Parathyroid adenoma (tissue), 2 donors: Measurements from ENCODE around the gene GNG13.
"Not testable (repeated sequence)": the region's sequence is repeated elsewhere in the genome, so short reads cannot be mapped to it uniquely, and the experiment has no call there.

Experiments used
- H2AFZ ChIP-seq: fragments of 300-600 bp; sonication (generic); one replicate; pipeline ENCODE4 v1.7.0; 2017; ENCODE audit warnings: antibody characterized with exemption, mild to moderate bottlenecking
- H3K27ac ChIP-seq: fragments of 300-600 bp; sonication (generic); one replicate; pipeline ENCODE4 v1.7.0; 2017
- H3K27me3 ChIP-seq: fragments of 300-600 bp; sonication (generic); one replicate; pipeline ENCODE4 v1.7.0; 2017; ENCODE audit warnings: low read length; ENCODE audit not compliant: control insufficient read depth, insufficient read depth
- H3K36me3 ChIP-seq: fragments of 300-600 bp; sonication (generic); one replicate; pipeline ENCODE4 v1.7.0; 2017; ENCODE audit warnings: low read length; ENCODE audit not compliant: control insufficient read depth, insufficient read depth
- H3K4me1 ChIP-seq: fragments of 300-600 bp; sonication (generic); one replicate; pipeline ENCODE4 v1.7.0; 2017; ENCODE audit warnings: control low read depth
- H3K4me2 ChIP-seq: fragments of 300-600 bp; sonication (generic); one replicate; pipeline ENCODE4 v1.7.0; 2017; ENCODE audit warnings: low read length
- H3K4me3 ChIP-seq: fragments of 300-600 bp; sonication (generic); one replicate; pipeline ENCODE4 v1.7.0; 2017; ENCODE audit warnings: low read depth, low read length
- H3K79me2 ChIP-seq: fragments of 300-600 bp; sonication (generic); one replicate; pipeline ENCODE4 v1.7.0; 2017; ENCODE audit warnings: control low read depth
- H3K9ac ChIP-seq: fragments of 300-600 bp; sonication (generic); one replicate; pipeline ENCODE4 v1.7.0; 2017; ENCODE audit warnings: mild to moderate bottlenecking
- H3K9me3 ChIP-seq: fragments of 300-600 bp; sonication (generic); one replicate; pipeline ENCODE4 v1.7.0; 2017; ENCODE audit warnings: low read length; ENCODE audit not compliant: control insufficient read depth
- CTCF ChIP-seq: fragments of 300-600 bp; sonication (generic); IDR thresholded peaks from one replicate; pipeline ENCODE4 v1.7.0; 2017; ENCODE audit warnings: antibody characterized with exemption, mild to moderate bottlenecking
- donor health status: primary hyperparathyroidism.

The GNG13 gene

DNA sequence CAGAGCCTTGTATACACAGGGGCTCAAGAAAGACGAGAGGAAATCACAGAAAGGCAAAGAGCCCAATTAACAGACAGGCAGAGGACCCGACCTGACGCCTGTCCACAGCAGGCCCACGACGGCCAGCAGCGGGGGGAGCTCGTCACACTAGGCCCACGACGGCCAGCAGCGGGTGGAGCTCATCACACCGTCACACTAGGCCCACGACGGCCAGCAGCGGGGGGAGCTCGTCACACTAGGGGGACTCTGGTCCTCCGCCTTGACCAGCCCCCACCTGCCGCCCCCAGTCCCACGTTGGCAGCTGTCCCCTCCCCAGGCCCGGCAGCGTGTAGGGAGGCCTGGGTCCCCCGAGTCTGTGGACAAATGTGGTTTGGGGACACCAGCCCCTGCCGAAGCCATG is 23.7 kb upstream of the GNG13 start:
- no peaks in the 10 kb centered on the region for H3K4me1 ChIP-seq
- H3K9ac ChIP-seq = no peak overlapping the region
- no peak overlapping the region for H3K27ac ChIP-seq
- no peak overlapping the region for H3K4me3 ChIP-seq
- no peaks in the 10 kb centered on the region for H3K9me3 ChIP-seq
- H3K36me3 ChIP-seq = no peaks in the 10 kb centered on the region
- no peaks in the 10 kb centered on the region for H3K27me3 ChIP-seq
- H3K79me2 ChIP-seq = no peaks in the 10 kb centered on the region
- no peak overlapping the region for H2AFZ ChIP-seq
- no peak for TF ChIP-seq CTCF
- H3K4me2 ChIP-seq = no peak overlapping the region

DNA sequence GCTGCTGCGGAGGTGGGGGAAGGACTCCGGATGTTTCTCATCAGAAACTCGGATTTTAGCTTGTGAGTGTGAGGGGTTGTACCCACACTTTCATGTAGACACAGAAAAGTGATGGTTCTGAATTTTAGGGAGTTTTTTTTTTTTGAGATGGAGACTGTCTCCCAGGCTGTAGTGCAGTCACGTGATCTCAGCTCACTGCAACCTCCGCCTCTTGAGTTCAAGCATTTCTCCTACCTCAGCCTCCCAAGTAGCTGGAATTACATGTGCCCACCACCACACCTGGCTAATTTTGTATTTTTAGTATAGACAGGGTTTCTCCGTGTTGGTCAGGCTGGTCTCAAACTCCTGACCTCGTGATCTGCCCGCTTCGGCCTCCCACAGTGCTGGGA is 22.4 kb upstream of the GNG13 start:
- H3K4me2 ChIP-seq = no peak overlapping the region
- H3K27me3 ChIP-seq = no peaks in the 10 kb centered on the region
- no peak overlapping the region for H3K27ac ChIP-seq
- H3K36me3 ChIP-seq = no peaks in the 10 kb centered on the region
- H3K9me3 ChIP-seq = no peaks in the 10 kb centered on the region
- H3K4me1 ChIP-seq = no peaks in the 10 kb centered on the region
- no peak overlapping the region for H3K4me3 ChIP-seq
- no peak overlapping the region for H2AFZ ChIP-seq
- no peak for TF ChIP-seq CTCF
- H3K79me2 ChIP-seq = no peaks in the 10 kb centered on the region
- no peak overlapping the region for H3K9ac ChIP-seq

- no peak overlapping the region for H3K4me2 ChIP-seq
- no peak for TF ChIP-seq CTCF
- H3K9ac ChIP-seq = no peak overlapping the region
- no peaks in the 10 kb centered on the region for H3K27me3 ChIP-seq
- no peak overlapping the region for H2AFZ ChIP-seq
- no peak overlapping the region for H3K4me3 ChIP-seq
- no peaks in the 10 kb centered on the region for H3K36me3 ChIP-seq
- no peaks in the 10 kb centered on the region for H3K79me2 ChIP-seq
- H3K4me1 ChIP-seq = no peaks in the 10 kb centered on the region
- no peaks in the 10 kb centered on the region for H3K9me3 ChIP-seq
- no peak overlapping the region for H3K27ac ChIP-seq
Measured at GRCh38 chr16:822174-822908, 21.8 kb upstream of the GNG13 start.

DNA sequence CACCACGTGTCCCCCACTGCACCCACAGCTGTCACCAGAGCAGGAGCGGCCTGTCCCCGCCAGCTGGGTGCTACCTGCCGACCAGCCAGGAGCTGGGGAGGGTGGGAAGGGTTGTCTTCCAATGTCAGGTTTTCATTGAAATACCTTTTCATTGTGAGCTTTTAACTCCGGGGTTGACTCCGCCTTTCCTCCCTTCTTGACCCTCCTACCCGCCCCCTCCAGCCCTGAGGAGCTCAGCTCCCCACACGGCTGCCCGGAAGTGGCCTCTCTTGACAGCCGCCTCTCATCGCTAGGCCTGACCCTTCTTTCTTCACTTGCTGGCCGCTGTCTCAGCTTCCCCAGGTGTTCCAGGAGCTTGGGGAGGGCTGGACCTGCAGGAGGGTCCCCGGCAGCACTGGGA is 21.2 kb upstream of the GNG13 start:
- TF ChIP-seq CTCF = no peak
- Histone ChIP-seq H2AFZ (no peak overlapping the region), H3K79me2 (no peaks in the 10 kb centered on the region), H3K4me3 (no peak overlapping the region), H3K27me3 (no peaks in the 10 kb centered on the region), H3K9ac (no peak overlapping the region), H3K27ac (no peak overlapping the region), H3K9me3 (no peaks in the 10 kb centered on the region), H3K4me1 (no peaks in the 10 kb centered on the region), H3K4me2 (no peak overlapping the region), H3K36me3 (no peaks in the 10 kb centered on the region)

DNA sequence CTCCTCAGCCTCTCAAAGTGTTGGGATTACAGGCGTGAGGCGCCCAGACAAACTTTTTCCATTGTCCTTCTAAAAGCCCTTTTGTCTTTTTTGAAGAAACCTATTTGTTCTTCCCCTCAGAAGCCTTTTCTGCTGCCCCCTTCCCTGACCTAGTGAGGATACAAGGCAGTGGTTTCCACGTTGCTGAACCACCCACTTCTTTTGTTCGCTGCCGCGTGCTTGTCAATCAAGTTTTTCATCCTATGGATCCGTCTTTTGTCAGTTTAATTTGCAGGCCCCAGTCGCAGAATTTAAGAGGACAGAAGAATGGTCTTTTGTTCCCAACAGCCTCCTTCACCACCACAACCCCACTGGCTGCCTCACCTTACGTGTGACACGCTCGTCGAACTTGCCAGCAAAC is 20.2 kb upstream of the GNG13 start:
- Histone ChIP-seq H3K27me3 (no peaks in the 10 kb centered on the region), H3K4me3 (no peak overlapping the region)
- TF ChIP-seq CTCF = no peak

DNA sequence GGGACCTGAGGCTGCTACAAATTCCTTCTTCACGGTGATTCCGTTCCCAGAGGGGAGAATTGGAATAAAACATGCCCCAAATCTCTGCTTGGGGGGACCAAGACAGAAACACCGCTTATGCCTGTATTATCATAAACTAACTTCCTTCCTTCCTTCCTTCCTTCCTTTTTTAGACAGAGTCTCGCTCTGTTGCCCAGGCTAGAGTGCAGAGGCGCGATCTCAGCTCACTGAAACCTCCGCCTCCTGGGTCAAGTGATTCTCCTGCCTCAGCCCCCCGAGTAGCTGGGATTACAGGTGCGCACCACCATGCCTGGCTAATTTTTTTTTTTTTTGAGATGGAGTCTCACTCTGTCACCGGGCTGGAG is 19.5 kb upstream of the GNG13 start:
- H3K4me3 ChIP-seq, H3K36me3 ChIP-seq, H3K79me2 ChIP-seq, H3K4me2 ChIP-seq, H3K9me3 ChIP-seq, H3K4me1 ChIP-seq, H3K27ac ChIP-seq, H3K27me3 ChIP-seq, H2AFZ ChIP-seq, H3K9ac ChIP-seq: not testable (repeated sequence)

More for the DNA sequence above, 20.2 kb upstream of the GNG13 start:
- H3K36me3 ChIP-seq = no peaks in the 10 kb centered on the region
- no peak overlapping the region for H3K4me2 ChIP-seq
- no peaks in the 10 kb centered on the region for H3K4me1 ChIP-seq
- no peaks in the 10 kb centered on the region for H3K9me3 ChIP-seq
- H3K79me2 ChIP-seq = no peaks in the 10 kb centered on the region
- no peak overlapping the region for H3K9ac ChIP-seq
- no peak overlapping the region for H3K27ac ChIP-seq
- no peak overlapping the region for H2AFZ ChIP-seq
